ENCODE data around the gene AGBL4.
A peak's percentile ranks its signal among the peaks of the same experiment; 100 is the strongest.

AGBL4 gene

DNA sequence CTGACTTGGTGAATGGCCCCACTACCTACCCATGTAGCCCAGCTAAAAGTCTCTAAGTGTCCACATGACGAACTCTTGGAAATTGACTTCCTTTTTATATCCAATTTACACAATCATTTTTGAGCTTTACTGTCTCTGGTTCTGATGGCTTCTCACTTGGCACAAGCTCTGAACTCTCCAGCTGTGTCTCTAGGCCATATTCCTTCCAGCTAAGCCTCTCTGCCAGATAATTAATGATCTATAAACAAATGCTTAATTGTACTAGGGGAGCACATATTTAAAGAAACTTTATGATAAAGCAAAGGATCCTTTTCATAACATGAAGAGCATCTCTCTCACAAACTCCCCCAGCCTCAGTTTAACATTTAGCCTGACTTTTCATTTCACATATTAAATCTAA, 1230.8 kb downstream of the AGBL4 start:
- intact Hi-C loops (cut with DNase I; ENCODE audit: low total_unique reads), result no loop called here
- Histone ChIP-seq H3K36me3 (no peaks in the 10 kb centered on the region), H3K4me3 (no peak overlapping the region), H3K27ac (no peak overlapping the region), H3K27me3 (no peaks in the 10 kb centered on the region), H3K4me1 (peaks cover 0 to 10% (median 7%) of the 10 kb centered on the region in 4 donors), H3K9me3 (no peaks in the 10 kb centered on the region)
- TF ChIP-seq, protein P1, sequence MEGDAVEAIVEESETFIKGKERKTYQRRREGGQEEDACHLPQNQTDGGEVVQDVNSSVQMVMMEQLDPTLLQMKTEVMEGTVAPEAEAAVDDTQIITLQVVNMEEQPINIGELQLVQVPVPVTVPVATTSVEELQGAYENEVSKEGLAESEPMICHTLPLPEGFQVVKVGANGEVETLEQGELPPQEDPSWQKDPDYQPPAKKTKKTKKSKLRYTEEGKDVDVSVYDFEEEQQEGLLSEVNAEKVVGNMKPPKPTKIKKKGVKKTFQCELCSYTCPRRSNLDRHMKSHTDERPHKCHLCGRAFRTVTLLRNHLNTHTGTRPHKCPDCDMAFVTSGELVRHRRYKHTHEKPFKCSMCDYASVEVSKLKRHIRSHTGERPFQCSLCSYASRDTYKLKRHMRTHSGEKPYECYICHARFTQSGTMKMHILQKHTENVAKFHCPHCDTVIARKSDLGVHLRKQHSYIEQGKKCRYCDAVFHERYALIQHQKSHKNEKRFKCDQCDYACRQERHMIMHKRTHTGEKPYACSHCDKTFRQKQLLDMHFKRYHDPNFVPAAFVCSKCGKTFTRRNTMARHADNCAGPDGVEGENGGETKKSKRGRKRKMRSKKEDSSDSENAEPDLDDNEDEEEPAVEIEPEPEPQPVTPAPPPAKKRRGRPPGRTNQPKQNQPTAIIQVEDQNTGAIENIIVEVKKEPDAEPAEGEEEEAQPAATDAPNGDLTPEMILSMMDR (IDR thresholded peaks at IDR 0.05), result no peak
- no peak for DNase-seq

DNA sequence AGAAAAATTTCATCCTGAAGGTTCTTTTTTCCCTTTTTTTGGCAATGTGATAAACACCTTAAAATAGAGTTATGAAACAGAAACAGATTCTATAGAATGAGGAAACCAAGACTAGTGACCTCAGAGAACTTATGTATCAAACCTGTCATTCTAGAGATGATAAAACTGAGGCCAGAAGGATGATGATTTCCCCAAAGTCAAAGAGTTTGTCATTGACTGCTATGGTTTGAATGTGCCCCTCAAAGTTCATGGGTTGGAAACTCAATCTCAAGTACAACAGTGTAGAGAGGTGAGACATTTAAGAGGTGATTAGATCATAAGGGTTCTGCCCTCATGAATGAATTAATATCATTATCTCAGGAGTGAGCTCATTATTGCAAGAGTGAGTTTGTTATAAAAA, 1233.4 kb downstream of the AGBL4 start:
- no peak for DNase-seq
- H3K27ac ChIP-seq, result no peak overlapping the region

DNA sequence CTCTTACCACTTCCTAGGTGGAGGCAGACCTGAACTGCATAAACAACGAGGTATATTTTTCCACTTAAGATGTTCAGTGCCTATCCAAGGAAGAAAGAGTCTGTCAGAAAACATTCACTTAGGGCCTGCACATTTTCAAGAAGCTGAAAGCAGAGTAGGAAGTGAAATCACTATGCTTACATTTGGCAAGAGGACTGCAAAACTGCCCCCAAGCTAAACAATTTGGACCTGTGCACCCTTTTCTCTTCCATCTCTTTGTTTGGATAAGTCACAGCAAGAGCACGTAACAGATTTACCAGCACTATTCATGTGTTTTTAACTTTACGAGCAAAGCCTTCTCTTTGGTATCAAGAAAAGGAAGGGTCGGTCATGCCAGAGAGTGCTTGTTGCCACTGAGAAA, 1233.9 kb downstream of the AGBL4 start:
- intact Hi-C loops (cut with DNase I; ENCODE audit: low total_unique reads), result no loop called here
- no peaks in the 10 kb centered on the region for H3K36me3 ChIP-seq
- TF ChIP-seq, protein P1 (IDR thresholded peaks at IDR 0.05), result no peak
- peak overlapping the region in 1 of 2 donors; percentile 4 for H3K27ac ChIP-seq
- no peaks in the 10 kb centered on the region for H3K9me3 ChIP-seq
- no peaks in the 10 kb centered on the region for H3K27me3 ChIP-seq
- DNase-seq, result no peak
- H3K4me1 ChIP-seq, result peaks cover 0 to 10% (median 7%) of the 10 kb centered on the region in 4 donors
- H3K4me3 ChIP-seq, result no peak overlapping the region

More for the DNA sequence above, 1233.4 kb downstream of the AGBL4 start:
- H3K36me3 ChIP-seq, result no peaks in the 10 kb centered on the region
- H3K9me3 ChIP-seq, result no peaks in the 10 kb centered on the region
- no peaks in the 10 kb centered on the region for H3K27me3 ChIP-seq
- no peak overlapping the region for H3K4me3 ChIP-seq
- TF ChIP-seq, protein P1 (IDR thresholded peaks at IDR 0.05), result no peak
- intact Hi-C loops (cut with DNase I; ENCODE audit: low total_unique reads), result no loop called here
- peaks cover 0 to 10% (median 7%) of the 10 kb centered on the region in 4 donors for H3K4me1 ChIP-seq

DNA sequence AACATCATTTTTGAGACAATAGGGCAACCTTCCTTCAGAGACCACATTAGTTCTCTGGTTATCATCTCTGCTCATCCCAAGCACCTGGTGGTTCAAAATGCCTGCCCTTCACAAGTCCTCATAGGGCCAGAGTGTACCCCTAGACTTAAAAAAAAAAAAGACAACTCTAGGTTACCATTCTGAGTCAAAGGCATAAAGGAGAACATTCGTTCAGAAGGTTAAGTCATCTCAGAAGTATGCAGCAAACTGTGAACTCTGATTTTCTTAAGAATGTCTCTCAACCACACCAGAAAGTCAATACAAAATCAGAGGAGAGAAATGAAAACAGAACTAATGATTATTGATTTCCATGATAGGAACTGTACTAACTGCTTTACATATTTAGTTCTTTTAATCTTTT, 1237.9 kb downstream of the AGBL4 start:
- no peak for DNase-seq
- H3K4me1 ChIP-seq, result peaks cover 0 to 10% (median 7%) of the 10 kb centered on the region in 4 donors
- intact Hi-C loops (cut with DNase I; ENCODE audit: low total_unique reads), result no loop called here
- H3K4me3 ChIP-seq, result no peak overlapping the region
- TF ChIP-seq, protein P1 (IDR thresholded peaks at IDR 0.05), result no peak
- H3K27ac ChIP-seq, result no peak overlapping the region
- no peaks in the 10 kb centered on the region for H3K9me3 ChIP-seq
- H3K36me3 ChIP-seq, result no peaks in the 10 kb centered on the region
- H3K27me3 ChIP-seq, result no peaks in the 10 kb centered on the region

DNA sequence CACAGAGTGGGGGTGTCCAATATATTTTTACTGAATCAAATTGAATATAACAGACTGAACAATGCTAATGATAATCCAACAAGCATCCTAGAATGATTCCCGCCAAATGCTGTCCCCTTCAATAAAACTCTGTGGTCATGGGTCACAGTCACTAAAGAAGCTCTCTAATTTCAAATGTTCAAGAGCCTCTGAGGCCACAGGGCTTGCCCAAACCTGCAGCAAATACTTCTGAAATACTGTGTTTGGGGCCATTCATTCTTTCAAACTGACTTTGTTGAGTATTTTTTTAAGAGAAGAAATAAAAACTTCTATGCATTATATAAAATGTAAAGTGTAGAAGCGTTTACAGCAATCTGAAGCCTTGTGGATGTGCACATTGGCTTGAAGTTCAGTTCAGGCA, 1239.5 kb downstream of the AGBL4 start:
- intact Hi-C loops (cut with DNase I; ENCODE audit: low total_unique reads), result no loop called here

More for the DNA sequence above, 1239.5 kb downstream of the AGBL4 start:
- Histone ChIP-seq H3K4me1 (peaks cover 0 to 2% (median under 1%) of the 10 kb centered on the region in 4 donors), H3K27me3 (no peaks in the 10 kb centered on the region), H3K36me3 (no peaks in the 10 kb centered on the region), H3K27ac (no peak overlapping the region), H3K4me3 (no peak overlapping the region), H3K9me3 (no peaks in the 10 kb centered on the region)
- TF ChIP-seq, protein P1 (IDR thresholded peaks at IDR 0.05), result no peak
- no peak for DNase-seq
